ENCODE results near the gene NDRG3. TPM values are rescaled to one million over a fixed set of nuclear protein-coding genes. Genes with fewer than 3 reads are reported as not detected.

NDRG3 gene
- polyA plus RNA-seq, 2 of the 4 experiments (the other 2 are of a cell fraction), result 30.6 to 34.4 TPM

GRCh38 chr20:36758276-36758675 lies 12.4 kb upstream of the NDRG3 start (continued):
- TF ChIP-seq ZNF302 (CRISPR knock-in tag; IDR thresholded peaks at IDR 0.05) (no peak), NFE2L2 (conservative IDR thresholded peaks at IDR 0.05; ENCODE audit: low read length) (no peak)

- Histone ChIP-seq H3K4me1 (peaks cover 13% of the 10 kb centered on the region), H3K27ac (no peak overlapping the region), H3K4me2 (no peak overlapping the region), H3K9me3 (no peaks in the 10 kb centered on the region), H3K4me3 (no peak overlapping the region)
- POLR2A ChIA-PET, result no interaction called here
- CTCF ChIA-PET, result interaction anchor here (0.7 to 5.5 kb wide), 12 partner anchors 11 to 318 kb away, joined by 3 to 43 read pairs (median 4); partner anchors contain the start of genes DSN1 and NDRG3
- no peak for DNase-seq (ENCODE audit: low read depth in 1 of 2, low spot score in 1 of 2)
- ATAC-seq, result no peak
- TF ChIP-seq MAZ (IDR thresholded peaks at IDR 0.05; ENCODE audit: borderline replicate concordance, low read depth, low read length) (no peak), CHD4 (IDR thresholded peaks at IDR 0.05; ENCODE audit: borderline replicate concordance) (no peak)
- no peak for FAIRE-seq
These were observed 10.6 kb upstream of the NDRG3 start for GRCh38 chr20:36756496-36756895.

- Histone ChIP-seq H3K27ac (no peak overlapping the region), H3K4me3 (no peak overlapping the region), H3K4me1 (no peaks in the 10 kb centered on the region), H3K9me3 (no peaks in the 10 kb centered on the region), H3K4me2 (no peak overlapping the region)
- DNase-seq (ENCODE audit: low read depth in 1 of 2, low spot score in 1 of 2), result peak; percentile 76 to 77
- ATAC-seq, result peak; percentile 96 to 97
- no peak for TF ChIP-seq NFE2L2 (conservative IDR thresholded peaks at IDR 0.05; ENCODE audit: low read length)
- TF ChIP-seq CHD4 (IDR thresholded peaks at IDR 0.05; ENCODE audit: borderline replicate concordance), result no peak
- TF ChIP-seq SREBF2 (IDR thresholded peaks at IDR 0.05), result no peak
- TF ChIP-seq MAX (IDR thresholded peaks at IDR 0.05), result no peak
- TF ChIP-seq FOXS1 (CRISPR knock-in tag; IDR thresholded peaks at IDR 0.05), result no peak
- TF ChIP-seq ESRRA (IDR thresholded peaks at IDR 0.05; ENCODE audit: borderline replicate concordance, low read length), result no peak
- no peak for TF ChIP-seq MAFK (IDR thresholded peaks at IDR 0.05; ENCODE audit: partially characterized antibody)
- no peak for TF ChIP-seq HDAC2 (IDR thresholded peaks at IDR 0.05)
- TF ChIP-seq CBX2 (IDR thresholded peaks at IDR 0.05; ENCODE audit: borderline replicate concordance, low read depth), result no peak
- TF ChIP-seq TFCP2L1 (CRISPR knock-in tag; IDR thresholded peaks at IDR 0.05), result no peak
- TF ChIP-seq SMC3 (IDR thresholded peaks at IDR 0.05), result peak; percentile 51; the same call in 2 of the 3 replicates
- no peak for TF ChIP-seq HOXB5 (CRISPR knock-in tag; IDR thresholded peaks at IDR 0.05)
- peak; percentile 68 for TF ChIP-seq CTCF (IDR thresholded peaks at IDR 0.05)
- TF ChIP-seq EP300 (IDR thresholded peaks at IDR 0.05), result no peak
- no peak for TF ChIP-seq RFX5 (IDR thresholded peaks at IDR 0.05)
- no peak for TF ChIP-seq RNF2 (IDR thresholded peaks at IDR 0.05; ENCODE audit: borderline replicate concordance, low read depth)
- TF ChIP-seq GATA3 (IDR thresholded peaks at IDR 0.05; ENCODE audit: borderline replicate concordance), result no peak
- TF ChIP-seq MAZ (IDR thresholded peaks at IDR 0.05; ENCODE audit: borderline replicate concordance, low read depth, low read length), result no peak
- TF ChIP-seq RAD21 (conservative IDR thresholded peaks at IDR 0.05 in 1 of 2, IDR thresholded peaks at IDR 0.05 in 1 of 2), result peak; percentile 66 to 67
- TF ChIP-seq REST (IDR thresholded peaks at IDR 0.05), result no peak
- no peak for FAIRE-seq
- POLR2A ChIA-PET, result interaction anchor here (0.9 to 1.2 kb wide), 2 partner anchors 9 to 19 kb away, joined by 4 to 5 read pairs; partner anchors contain the start of genes DSN1 and NDRG3
- 0% methylated on average over 2 of the region's 2 CpGs for WGBS (ENCODE audit: missing lambda C conversion rate)
- CTCF ChIA-PET, result interaction anchor here (0.7 to 5.5 kb wide), 32 partner anchors 9 to 553 kb away, joined by 3 to 43 read pairs (median 4); partner anchors contain the start of genes DSN1, NDRG3 and RAB5IF
These were observed 8.8 kb upstream of the NDRG3 start for GRCh38 chr20:36754656-36755222.

All from A549 (cell line).